GM23338 (cell line): ENCODE data around the gene LITAF. TPM values are rescaled to one million over a fixed set of nuclear protein-coding genes. Genes with fewer than 3 reads are reported as not detected.

Experiments used
- ATAC-seq: fragments of 200-7000 bp; cut with Tn5 transposase; 3 replicates; pipeline ENCODE4 v1.9.1; 2020
- DNase-seq: peaks from one replicate; pipeline ENCODE4 v3.0.0-alpha.2; 2015; ENCODE audit warnings: low spot score
- H2AFZ ChIP-seq: fragments of 200-600 bp; sonication (generic); 2 replicates; pipeline ENCODE4 v1.8.0; 2016; ENCODE audit warnings: antibody characterized with exemption, mild to moderate bottlenecking, moderate library complexity
- H3F3A ChIP-seq: fragments of 200-600 bp; sonication (generic); replicated peaks from 2 replicates; pipeline ENCODE4 v1.8.0; 2017; ENCODE audit warnings: antibody characterized with exemption, mixed run types, low read depth
- H3K27ac ChIP-seq: fragments of 200-600 bp; sonication (generic); 2 replicates; pipeline ENCODE4 v1.6.1; 2016; ENCODE audit warnings: low read depth
- H3K27me3 ChIP-seq: fragments of 200-600 bp; sonication (generic); 2 replicates; pipeline ENCODE4 v1.8.0; 2016; ENCODE audit warnings: mild to moderate bottlenecking, mixed run types, moderate library complexity; ENCODE audit not compliant: insufficient read depth
- H3K36me3 ChIP-seq: fragments of 200-600 bp; sonication (generic); 2 replicates; pipeline ENCODE4 v1.8.0; 2016; ENCODE audit warnings: mild to moderate bottlenecking; ENCODE audit not compliant: insufficient read depth
- H3K4me1 ChIP-seq: fragments of 200-600 bp; sonication (generic); 2 replicates; pipeline ENCODE4 v1.8.0; 2016; ENCODE audit warnings: mild to moderate bottlenecking, moderate library complexity; ENCODE audit not compliant: insufficient read depth
- H3K4me2 ChIP-seq: fragments of 200-600 bp; sonication (generic); 2 replicates; pipeline ENCODE4 v1.7.1; 2017; ENCODE audit warnings: mixed run types
- H3K4me3 ChIP-seq: fragments of 200-600 bp; sonication (generic); 2 replicates; pipeline ENCODE4 v1.6.1; 2016; ENCODE audit warnings: mixed run types
- H3K79me2 ChIP-seq: fragments of 200-600 bp; sonication (generic); replicated peaks from 2 replicates; pipeline ENCODE4 v1.8.0; 2017; ENCODE audit warnings: mild to moderate bottlenecking; ENCODE audit not compliant: insufficient read depth
- H3K9me2 ChIP-seq: fragments of 200-600 bp; sonication (generic); 2 replicates; pipeline ENCODE4 v1.8.0; 2017; ENCODE audit not compliant: insufficient read depth
- H4K20me1 ChIP-seq: fragments of 200-600 bp; sonication (generic); replicated peaks from 2 replicates; pipeline ENCODE4 v1.8.0; 2017; ENCODE audit warnings: mild to moderate bottlenecking; ENCODE audit not compliant: insufficient read depth
- H3K27ac Mint-ChIP-seq: 2 replicates; pipeline ENCODE4 v1.8.0; 2020; ENCODE audit warnings: inconsistent platforms, mild to moderate bottlenecking, moderate library complexity, mixed read lengths
- H3K27me3 Mint-ChIP-seq: 3 replicates; pipeline ENCODE4 v1.8.0; 2022; ENCODE audit warnings: low read depth, mild to moderate bottlenecking, moderate library complexity, mixed read lengths, inconsistent platforms; ENCODE audit not compliant: insufficient read depth, poor library complexity
- H3K36me3 Mint-ChIP-seq: 3 replicates; pipeline ENCODE4 v1.8.0; 2021; ENCODE audit warnings: low read depth, mild to moderate bottlenecking, inconsistent platforms, moderate library complexity, mixed read lengths
- H3K4me1 Mint-ChIP-seq: 3 replicates; pipeline ENCODE4 v1.8.0; 2020; ENCODE audit warnings: mild to moderate bottlenecking, inconsistent platforms, mixed read lengths
- H3K4me3 Mint-ChIP-seq: 3 replicates; pipeline ENCODE4 v1.8.0; 2021; ENCODE audit warnings: moderate library complexity, mild to moderate bottlenecking, inconsistent platforms, mixed read lengths
- H3K9me3 Mint-ChIP-seq: 3 replicates; pipeline ENCODE4 v1.8.0; 2020; ENCODE audit warnings: moderate library complexity, mild to moderate bottlenecking, inconsistent platforms, mixed read lengths
- CREB1 ChIP-seq: fragments of 250-450 bp; sonication (Bioruptor Pico); IDR thresholded peaks from 2 replicates; pipeline ENCODE4 v1.5.0; 2020; ENCODE audit warnings: low read depth, mild to moderate bottlenecking, moderate library complexity
- CTCF ChIP-seq, 2 experiments: fragments of 200-600 bp in 1 of 2; sonication (generic) in 1 of 2; conservative IDR thresholded peaks; 2 replicates each; pipeline versions ENCODE4 v1.5.1 to v1.6.1; 2016 to 2017; ENCODE audit warnings: antibody characterized with exemption in 2 of 2, low read depth in 2 of 2, mild to moderate bottlenecking in 2 of 2, moderate library complexity in 1 of 2
- ETS1 ChIP-seq: IDR thresholded peaks from 2 replicates; pipeline ENCODE4 v1.6.1; 2016; ENCODE audit warnings: antibody characterized with exemption
- EZH2 ChIP-seq: fragments of 200-600 bp; sonication (generic); IDR thresholded peaks from one replicate; pipeline ENCODE4 v1.8.0; 2017; ENCODE audit warnings: antibody characterized with exemption, mild to moderate bottlenecking, low read depth; ENCODE audit not compliant: unreplicated experiment
- EZH2phosphoT487 ChIP-seq: fragments of 200-600 bp; sonication (generic); IDR thresholded peaks from one replicate; pipeline ENCODE4 v1.8.1; 2018; ENCODE audit warnings: antibody characterized with exemption; ENCODE audit not compliant: unreplicated experiment
- JUNB ChIP-seq: IDR thresholded peaks from one replicate; pipeline ENCODE4 v1.6.1; 2016; ENCODE audit warnings: antibody characterized with exemption; ENCODE audit not compliant: unreplicated experiment
- NANOG ChIP-seq: IDR thresholded peaks from 2 replicates; pipeline ENCODE4 v1.6.1; 2016; ENCODE audit warnings: antibody characterized with exemption, borderline replicate concordance
- POLR2AphosphoS5 ChIP-seq: IDR thresholded peaks from 2 replicates; pipeline ENCODE4 v1.6.1; 2016; ENCODE audit warnings: antibody characterized with exemption, low read depth
- REST ChIP-seq: IDR thresholded peaks from one replicate; pipeline ENCODE4 v1.6.1; 2018; ENCODE audit warnings: antibody characterized with exemption; ENCODE audit not compliant: unreplicated experiment
- STAT1 ChIP-seq: IDR thresholded peaks from one replicate; pipeline ENCODE4 v1.6.1; 2016; ENCODE audit warnings: antibody characterized with exemption; ENCODE audit not compliant: unreplicated experiment
- ZNF114 ChIP-seq: fragments of 250-450 bp; sonication (Bioruptor Pico); IDR thresholded peaks from 2 replicates; pipeline ENCODE4 v1.5.0; 2020; ENCODE audit warnings: mild to moderate bottlenecking, moderate library complexity
- ZNF331 ChIP-seq: fragments of 250-450 bp; sonication (Bioruptor Pico); IDR thresholded peaks from 2 replicates; pipeline ENCODE4 v1.5.0; 2020; ENCODE audit warnings: low read depth, mild to moderate bottlenecking, moderate library complexity
- ZNF462 ChIP-seq: fragments of 250-450 bp; sonication (Bioruptor Pico); IDR thresholded peaks from 2 replicates; pipeline ENCODE4 v1.5.0; 2020; ENCODE audit warnings: mild to moderate bottlenecking, moderate library complexity
- polyA plus RNA-seq: library from polyadenylated mRNA; unstranded; fragments of >200 nt; fragmentation: Nextera tagmentation; extraction: Ambion mirVana; gene quantifications from 2 replicates; pipeline ENCODE4 v1.2.1, GENCODE V29; 2016
- total RNA-seq: library from RNA; depleted of rRNA; stranded (reverse); fragments of >200 nt; shearing (Covaris generic); gene quantifications from 2 replicates; pipeline ENCODE4 v1.2.3, GENCODE V29; 2014

Gene LITAF
- total and polyA plus RNA-seq, 2 experiments from 2014 or later = 131 to 158 TPM

GRCh38 chr16:11542069-11542744, 44.5 kb downstream of the LITAF start:
- Histone ChIP-seq H3K9me2 (no peaks in the 10 kb centered on the region), H3K4me3 (no peak overlapping the region), H3K4me2 (no peak overlapping the region), H3F3A (0 out of 2 replicates have a peak, but pooled peaks cover 6% of the 10 kb centered on the region), H3K36me3 (no peaks in the 10 kb centered on the region), H3K27me3 (no peaks in the 10 kb centered on the region), H3K27ac (no peak overlapping the region), H2AFZ (no peak overlapping the region), H3K79me2 (no peaks in the 10 kb centered on the region), H4K20me1 (no peaks in the 10 kb centered on the region), H3K4me1 (no peaks in the 10 kb centered on the region; the same call in 1 of the 2 replicates)
- TF ChIP-seq ZNF114 (CRISPR knock-in tag) (no peak), JUNB (no peak), EZH2 (no peak), REST (no peak), CREB1 (CRISPR knock-in tag) (no peak), CTCF (conservative IDR thresholded peaks at IDR 0.05; ENCODE audit: low read depth in 2 of 2) (no peak), NANOG (no peak), EZH2phosphoT487 (no peak), ZNF462 (CRISPR knock-in tag) (no peak), POLR2AphosphoS5 (no peak), ETS1 (no peak), ZNF331 (CRISPR knock-in tag) (no peak), STAT1 (no peak)
- DNase-seq = no peak
- H3K4me1 Mint-ChIP-seq = peaks cover 11% of the 10 kb centered on the region
- H3K4me3 Mint-ChIP-seq = no peak overlapping the region
- no peak overlapping the region; the same call in 1 of the 2 replicates for H3K27ac Mint-ChIP-seq
- no peak for ATAC-seq
- H3K27me3 Mint-ChIP-seq = peaks cover 7% of the 10 kb centered on the region
- no peaks in the 10 kb centered on the region; the same call in 2 of the 3 replicates for H3K9me3 Mint-ChIP-seq
- no peaks in the 10 kb centered on the region for H3K36me3 Mint-ChIP-seq
